Smooth muscle cell (in vitro differentiated cells): ENCODE data around the gene SLC35B1. TPM values are rescaled to one million over a fixed set of nuclear protein-coding genes. Genes with fewer than 3 reads are reported as not detected.

Experiments
- DNase-seq: peaks from one replicate; lab custom pipeline; 2025; ENCODE audit not compliant: unreplicated experiment; lab: John Stamatoyannopoulos, UW
- H2AFZ ChIP-seq: fragments of 200-600 bp; sonication (generic); 2 replicates; pipeline ENCODE4 v1.6.0; 2016; ENCODE audit warnings: antibody characterized with exemption, low read depth, mild to moderate bottlenecking
- H3F3A ChIP-seq: fragments of 200-600 bp; sonication (generic); 2 replicates; pipeline ENCODE4 v1.6.0; 2017; ENCODE audit warnings: antibody characterized with exemption, low read depth
- H3K27ac ChIP-seq: fragments of 200-600 bp; sonication (generic); 2 replicates; pipeline ENCODE4 v1.5.1; 2016; ENCODE audit warnings: low read depth, mild to moderate bottlenecking
- H3K27me3 ChIP-seq: fragments of 200-600 bp; sonication (generic); 2 replicates; pipeline ENCODE4 v1.6.1; 2016; ENCODE audit warnings: low read depth, mild to moderate bottlenecking
- H3K36me3 ChIP-seq: fragments of 200-600 bp; sonication (generic); 2 replicates; pipeline ENCODE4 v1.5.1; 2016; ENCODE audit warnings: low read depth
- H3K4me1 ChIP-seq: fragments of 200-600 bp; sonication (generic); 2 replicates; pipeline ENCODE4 v1.5.1; 2016; ENCODE audit warnings: low read depth
- H3K4me2 ChIP-seq: fragments of 200-600 bp; sonication (generic); 2 replicates; pipeline ENCODE4 v1.6.0; 2016; ENCODE audit warnings: mild to moderate bottlenecking
- H3K4me3 ChIP-seq: fragments of 200-600 bp; sonication (generic); 2 replicates; pipeline ENCODE4 v1.5.1; 2016; ENCODE audit warnings: mild to moderate bottlenecking
- H3K79me2 ChIP-seq: fragments of 200-600 bp; sonication (generic); 2 replicates; pipeline ENCODE4 v1.6.0; 2016; ENCODE audit warnings: low read depth, mild to moderate bottlenecking
- H3K9ac ChIP-seq: fragments of 200-600 bp; sonication (generic); 2 replicates; pipeline ENCODE4 v1.6.0; 2016; ENCODE audit warnings: low read depth
- H3K9me3 ChIP-seq: fragments of 200-600 bp; sonication (generic); replicated peaks from 2 replicates; pipeline ENCODE4 v1.5.1; 2016; ENCODE audit warnings: low read depth
- H4K20me1 ChIP-seq: fragments of 200-600 bp; sonication (generic); 2 replicates; pipeline ENCODE4 v1.6.0; 2016; ENCODE audit warnings: low read depth
- WGBS: methylation state at CpG from one replicate; pipeline ENCODE4 v1.1.7; 2016; ENCODE audit warnings: low lambda C conversion rate; 5-methylcytosine and 5-hydroxymethylcytosine counted together
- polyA plus RNA-seq: library from polyadenylated mRNA; unstranded; fragments of >200 nt; fragmentation: Nextera tagmentation; extraction: Ambion mirVana; gene quantifications from 2 replicates; pipeline ENCODE4 v1.2.1, GENCODE V29; 2016
- total RNA-seq: library from RNA; depleted of rRNA; stranded (reverse); fragments of >200 nt; gene quantifications from 2 replicates; pipeline ENCODE4 v1.2.3, GENCODE V29; 2014
- TF ChIP-seq, protein P1 (sequence below): fragments of 200-600 bp; sonication (generic); IDR thresholded peaks from 2 replicates; pipeline ENCODE4 v1.5.1; 2017; ENCODE audit warnings: borderline replicate concordance, mild to moderate bottlenecking, antibody characterized with exemption; ENCODE audit not compliant: insufficient read depth, poor library complexity, severe bottlenecking

The SLC35B1 gene
- total and polyA plus RNA-seq, 2 experiments from 2014 or later = 98.9 to 126 TPM

DNA sequence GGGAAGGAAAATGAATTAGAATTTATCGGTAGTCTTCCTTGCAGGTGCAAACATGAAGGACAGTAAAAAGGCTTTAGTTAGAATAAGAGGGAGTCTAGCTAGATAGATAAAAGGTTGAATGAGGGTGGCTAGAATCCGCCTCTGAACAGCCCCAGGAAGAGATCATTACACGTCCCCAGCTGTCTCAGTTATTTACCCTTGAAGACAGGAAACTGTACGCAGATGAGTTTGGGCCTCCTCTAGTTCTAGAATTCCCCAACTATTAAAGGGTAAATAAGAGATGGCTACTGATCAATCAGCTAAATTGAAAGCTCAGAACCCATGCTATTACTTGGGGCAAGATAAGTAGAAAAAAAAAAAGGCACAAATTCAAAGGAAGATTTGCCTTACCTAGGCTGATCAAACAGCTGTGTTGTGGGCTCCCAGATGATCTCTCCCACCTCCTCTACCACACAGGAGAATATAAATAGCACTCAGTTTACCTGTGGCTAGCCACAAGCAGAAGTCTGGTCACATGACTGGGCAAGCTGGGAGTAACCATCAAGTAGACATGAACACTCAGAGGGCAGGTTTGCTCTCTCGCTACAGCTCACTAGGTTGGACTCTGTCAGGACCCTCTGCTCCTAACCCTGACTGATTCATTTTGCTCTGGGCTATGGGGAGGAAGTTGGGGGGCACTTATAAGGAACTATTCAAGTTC, 39.2 kb upstream of the SLC35B1 start:
- 88% methylated on average over 5 of the region's 5 CpGs for WGBS
- Histone ChIP-seq H3K4me2 (no peak overlapping the region), H2AFZ (no peak overlapping the region), H4K20me1 (no peaks in the 10 kb centered on the region), H3K36me3 (no peaks in the 10 kb centered on the region), H3K27ac (no peak overlapping the region), H3K9ac (no peak overlapping the region), H3K27me3 (no peaks in the 10 kb centered on the region), H3K9me3 (no peaks in the 10 kb centered on the region), H3K79me2 (no peaks in the 10 kb centered on the region), H3K4me3 (no peak overlapping the region), H3F3A (no peaks in the 10 kb centered on the region), H3K4me1 (no peaks in the 10 kb centered on the region)
- TF ChIP-seq, protein P1, sequence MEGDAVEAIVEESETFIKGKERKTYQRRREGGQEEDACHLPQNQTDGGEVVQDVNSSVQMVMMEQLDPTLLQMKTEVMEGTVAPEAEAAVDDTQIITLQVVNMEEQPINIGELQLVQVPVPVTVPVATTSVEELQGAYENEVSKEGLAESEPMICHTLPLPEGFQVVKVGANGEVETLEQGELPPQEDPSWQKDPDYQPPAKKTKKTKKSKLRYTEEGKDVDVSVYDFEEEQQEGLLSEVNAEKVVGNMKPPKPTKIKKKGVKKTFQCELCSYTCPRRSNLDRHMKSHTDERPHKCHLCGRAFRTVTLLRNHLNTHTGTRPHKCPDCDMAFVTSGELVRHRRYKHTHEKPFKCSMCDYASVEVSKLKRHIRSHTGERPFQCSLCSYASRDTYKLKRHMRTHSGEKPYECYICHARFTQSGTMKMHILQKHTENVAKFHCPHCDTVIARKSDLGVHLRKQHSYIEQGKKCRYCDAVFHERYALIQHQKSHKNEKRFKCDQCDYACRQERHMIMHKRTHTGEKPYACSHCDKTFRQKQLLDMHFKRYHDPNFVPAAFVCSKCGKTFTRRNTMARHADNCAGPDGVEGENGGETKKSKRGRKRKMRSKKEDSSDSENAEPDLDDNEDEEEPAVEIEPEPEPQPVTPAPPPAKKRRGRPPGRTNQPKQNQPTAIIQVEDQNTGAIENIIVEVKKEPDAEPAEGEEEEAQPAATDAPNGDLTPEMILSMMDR = no peak
- no peak for DNase-seq

DNA sequence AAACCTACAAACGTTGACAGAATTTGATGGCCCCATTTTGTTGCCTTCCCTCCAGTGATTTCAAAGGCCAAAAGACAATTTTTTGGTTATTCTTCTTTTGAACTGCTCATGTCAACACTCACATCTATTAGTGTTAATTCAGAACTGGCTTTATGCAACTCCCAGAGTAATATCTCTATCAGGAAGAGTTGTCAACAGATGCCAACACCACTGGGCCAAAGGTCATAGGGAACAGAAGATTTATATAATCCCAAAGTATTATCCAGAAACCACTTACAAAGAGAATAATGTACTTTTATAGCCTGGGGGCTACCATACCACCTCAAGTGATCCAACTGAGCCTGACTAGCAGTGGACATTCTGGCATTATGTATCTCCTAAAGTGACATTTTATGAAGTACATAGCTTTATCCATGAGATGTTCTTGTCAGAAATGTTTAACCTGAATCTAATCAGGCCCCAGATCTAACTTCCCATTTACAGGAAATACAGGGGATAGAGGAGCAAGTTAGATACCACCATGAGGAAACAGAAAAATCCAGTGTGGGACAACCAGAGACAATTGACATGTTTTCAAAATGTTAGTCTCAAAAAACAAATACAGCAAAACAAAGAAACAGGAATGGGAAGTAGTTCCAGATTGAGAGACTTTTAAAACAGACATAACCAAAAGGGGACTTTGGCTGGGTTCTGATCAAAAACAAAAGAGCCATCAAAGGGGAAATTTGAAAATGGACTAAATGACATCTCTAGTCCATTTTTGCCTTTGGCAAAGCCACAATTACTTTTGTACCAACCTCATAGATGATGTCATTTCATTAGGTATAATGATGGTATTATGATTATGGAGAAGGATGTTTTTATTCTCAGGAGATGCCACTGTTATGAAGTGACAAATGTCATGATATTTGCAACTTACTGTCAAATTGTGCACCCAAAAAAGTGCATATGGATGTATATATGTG, 37.7 kb upstream of the SLC35B1 start:
- Histone ChIP-seq H2AFZ (no peak overlapping the region), H3K4me1 (peaks cover 5% of the 10 kb centered on the region), H3K9me3 (no peaks in the 10 kb centered on the region), H3K4me2 (no peak overlapping the region), H3F3A (no peaks in the 10 kb centered on the region), H3K27me3 (no peaks in the 10 kb centered on the region), H3K4me3 (no peak overlapping the region), H3K36me3 (no peaks in the 10 kb centered on the region), H4K20me1 (peaks cover 4% of the 10 kb centered on the region), H3K27ac (no peak overlapping the region), H3K79me2 (no peaks in the 10 kb centered on the region), H3K9ac (no peak overlapping the region)
- no peak for DNase-seq
- TF ChIP-seq, protein P1 = no peak
- WGBS = 93% methylated on average over 1 of the region's 1 CpG

DNA sequence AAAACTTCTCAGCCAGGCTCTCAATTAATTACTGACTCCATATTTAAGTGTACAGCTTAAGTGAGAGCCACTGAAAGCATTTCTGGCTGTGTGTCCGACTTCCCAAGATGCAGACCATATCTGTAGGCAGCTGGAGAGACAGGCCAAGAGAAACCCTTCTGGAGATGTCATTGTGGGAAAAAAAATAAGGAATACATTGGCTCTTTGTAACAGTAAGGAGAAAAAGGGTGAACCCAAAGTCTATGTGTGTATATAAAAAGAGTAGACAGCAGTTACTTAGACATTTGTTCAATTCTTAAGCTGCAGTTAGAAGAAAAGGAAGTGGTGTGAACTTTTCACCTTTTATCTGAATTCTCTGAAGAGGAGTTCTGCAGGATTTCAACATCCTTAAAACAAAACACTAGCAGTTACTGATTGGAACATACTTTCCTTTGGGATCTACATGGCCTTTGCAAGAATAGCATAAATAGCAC, 34.4 kb upstream of the SLC35B1 start:
- no peak for DNase-seq
- H4K20me1 ChIP-seq = peaks cover 4% of the 10 kb centered on the region
- H3K79me2 ChIP-seq = no peaks in the 10 kb centered on the region
- TF ChIP-seq, protein P1 = no peak
- no peak overlapping the region for H3K4me3 ChIP-seq
- no peaks in the 10 kb centered on the region for H3K36me3 ChIP-seq
- no peak overlapping the region for H2AFZ ChIP-seq
- WGBS = 89% methylated on average over 1 of the region's 1 CpG
- no peaks in the 10 kb centered on the region for H3K9me3 ChIP-seq
- H3K27me3 ChIP-seq = no peaks in the 10 kb centered on the region
- no peak overlapping the region for H3K27ac ChIP-seq
- no peak overlapping the region for H3K9ac ChIP-seq
- peaks cover 8% of the 10 kb centered on the region for H3K4me1 ChIP-seq
- H3K4me2 ChIP-seq = no peak overlapping the region
- no peaks in the 10 kb centered on the region for H3F3A ChIP-seq
